AG04449 (cell line): ENCODE results near the gene EMP1.

Experiments used
- CTCF ChIA-PET: fragments of 350-600 bp; formaldehyde crosslinking; extraction: SDS; loops from one replicate; lab custom pipeline; 2021; ENCODE audit warnings: antibody characterized with exemption; lab: Yijun Ruan, JAX
- POLR2A ChIA-PET: fragments of 400-600, 350-600 bp; formaldehyde crosslinking; extraction: SDS; loops from one replicate; lab custom pipeline; 2020; ENCODE audit warnings: antibody characterized with exemption, inconsistent platforms; lab: Yijun Ruan, JAX
- DNase-seq: peaks from one replicate; pipeline ENCODE4 v3.0.0-alpha.2; 2010; ENCODE audit warnings: low read depth, low spot score
- H3K4me3 ChIP-seq: 2 replicates; pipeline ENCODE4 v1.5.1; 2011; ENCODE audit warnings: low read depth, mild to moderate bottlenecking, control low read depth, low read length
- TF ChIP-seq, protein P1 (sequence below): IDR thresholded peaks from one replicate; pipeline ENCODE4 v1.5.1; 2011; ENCODE audit warnings: mild to moderate bottlenecking, moderate library complexity, low read length, control low read depth, inconsistent platforms; ENCODE audit not compliant: insufficient read depth; ENCODE audit errors: missing control alignments

Gene EMP1

DNA sequence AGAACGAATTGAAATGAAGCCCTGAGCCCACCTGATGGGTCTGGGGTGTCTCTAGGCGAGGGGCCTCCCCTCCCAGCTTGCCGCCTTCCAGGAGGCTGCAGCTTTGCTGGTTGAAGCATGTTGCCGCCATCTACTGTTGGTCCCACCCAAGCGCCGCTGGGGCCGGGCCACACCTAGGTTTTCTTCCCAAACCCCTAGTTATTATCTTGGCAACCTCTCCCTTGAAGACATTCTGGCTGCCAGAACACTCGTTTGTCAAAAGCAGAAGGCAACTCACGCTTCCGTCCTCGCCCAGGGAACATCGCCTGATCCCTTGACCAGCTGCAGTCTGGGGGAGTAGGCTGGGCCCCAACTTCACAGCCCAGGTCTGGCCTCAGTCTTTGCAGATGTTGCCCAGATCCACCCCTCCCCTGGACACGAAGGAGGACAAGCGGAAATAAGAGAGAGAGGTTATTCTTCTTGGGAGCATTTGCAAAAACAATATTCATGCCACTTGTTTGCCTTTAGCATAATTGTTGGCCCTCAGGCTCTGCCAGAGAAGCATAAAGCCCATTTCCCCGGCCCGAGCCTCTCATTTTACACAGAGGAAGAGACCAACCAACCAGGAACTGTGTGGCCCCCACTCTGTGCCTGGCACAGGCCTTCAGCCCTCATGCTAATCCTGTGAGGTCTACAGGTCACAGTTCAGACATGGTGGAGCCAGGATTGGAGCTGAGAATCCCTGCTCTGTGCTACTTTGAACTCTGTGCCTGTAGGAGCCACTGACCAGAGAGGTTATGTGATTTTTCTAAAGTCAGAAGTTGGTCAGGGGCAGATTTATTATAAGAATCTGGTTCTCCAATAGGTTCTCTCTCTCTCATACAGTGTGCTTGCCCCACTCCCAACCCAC is 6.8 kb downstream of the EMP1 start:
- no peak overlapping the region for H3K4me3 ChIP-seq
- DNase-seq = no peak
- POLR2A ChIA-PET = no interaction called here
- CTCF ChIA-PET = interaction anchor here (1.0 to 5.6 kb wide), 4 partner anchors 8 to 311 kb away, joined by 3 to 56 read pairs (median 9); no protein-coding TSS in a partner anchor
- TF ChIP-seq, protein P1, sequence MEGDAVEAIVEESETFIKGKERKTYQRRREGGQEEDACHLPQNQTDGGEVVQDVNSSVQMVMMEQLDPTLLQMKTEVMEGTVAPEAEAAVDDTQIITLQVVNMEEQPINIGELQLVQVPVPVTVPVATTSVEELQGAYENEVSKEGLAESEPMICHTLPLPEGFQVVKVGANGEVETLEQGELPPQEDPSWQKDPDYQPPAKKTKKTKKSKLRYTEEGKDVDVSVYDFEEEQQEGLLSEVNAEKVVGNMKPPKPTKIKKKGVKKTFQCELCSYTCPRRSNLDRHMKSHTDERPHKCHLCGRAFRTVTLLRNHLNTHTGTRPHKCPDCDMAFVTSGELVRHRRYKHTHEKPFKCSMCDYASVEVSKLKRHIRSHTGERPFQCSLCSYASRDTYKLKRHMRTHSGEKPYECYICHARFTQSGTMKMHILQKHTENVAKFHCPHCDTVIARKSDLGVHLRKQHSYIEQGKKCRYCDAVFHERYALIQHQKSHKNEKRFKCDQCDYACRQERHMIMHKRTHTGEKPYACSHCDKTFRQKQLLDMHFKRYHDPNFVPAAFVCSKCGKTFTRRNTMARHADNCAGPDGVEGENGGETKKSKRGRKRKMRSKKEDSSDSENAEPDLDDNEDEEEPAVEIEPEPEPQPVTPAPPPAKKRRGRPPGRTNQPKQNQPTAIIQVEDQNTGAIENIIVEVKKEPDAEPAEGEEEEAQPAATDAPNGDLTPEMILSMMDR = no peak

DNA sequence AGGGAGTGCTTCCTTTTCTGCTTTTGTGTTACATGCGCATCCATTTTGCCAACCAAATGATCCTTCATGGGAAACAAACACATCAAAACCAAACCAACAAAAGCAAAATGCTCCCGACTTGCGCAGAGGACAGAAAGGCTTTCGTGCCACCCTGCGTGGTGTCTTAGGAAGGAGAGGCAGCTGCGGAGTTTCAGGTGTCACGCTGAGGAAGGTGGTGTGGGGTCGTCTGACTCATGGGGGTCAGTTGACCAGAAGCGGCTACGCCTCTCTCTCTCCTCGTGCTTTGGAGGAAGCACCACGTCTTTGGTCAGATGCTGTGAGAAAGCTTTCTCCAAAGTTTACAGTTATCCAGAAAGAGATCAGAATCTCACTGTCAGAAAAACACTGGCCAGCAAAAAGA is 7.9 kb downstream of the EMP1 start:
- no peak overlapping the region for H3K4me3 ChIP-seq
- TF ChIP-seq, protein P1 = no peak
- POLR2A ChIA-PET = no interaction called here
- CTCF ChIA-PET = interaction anchor here (1.0 to 13.4 kb wide), 5 partner anchors 9 to 312 kb away, joined by 3 to 123 read pairs (median 4); partner anchors contain the start of gene GSG1
- no peak for DNase-seq

DNA sequence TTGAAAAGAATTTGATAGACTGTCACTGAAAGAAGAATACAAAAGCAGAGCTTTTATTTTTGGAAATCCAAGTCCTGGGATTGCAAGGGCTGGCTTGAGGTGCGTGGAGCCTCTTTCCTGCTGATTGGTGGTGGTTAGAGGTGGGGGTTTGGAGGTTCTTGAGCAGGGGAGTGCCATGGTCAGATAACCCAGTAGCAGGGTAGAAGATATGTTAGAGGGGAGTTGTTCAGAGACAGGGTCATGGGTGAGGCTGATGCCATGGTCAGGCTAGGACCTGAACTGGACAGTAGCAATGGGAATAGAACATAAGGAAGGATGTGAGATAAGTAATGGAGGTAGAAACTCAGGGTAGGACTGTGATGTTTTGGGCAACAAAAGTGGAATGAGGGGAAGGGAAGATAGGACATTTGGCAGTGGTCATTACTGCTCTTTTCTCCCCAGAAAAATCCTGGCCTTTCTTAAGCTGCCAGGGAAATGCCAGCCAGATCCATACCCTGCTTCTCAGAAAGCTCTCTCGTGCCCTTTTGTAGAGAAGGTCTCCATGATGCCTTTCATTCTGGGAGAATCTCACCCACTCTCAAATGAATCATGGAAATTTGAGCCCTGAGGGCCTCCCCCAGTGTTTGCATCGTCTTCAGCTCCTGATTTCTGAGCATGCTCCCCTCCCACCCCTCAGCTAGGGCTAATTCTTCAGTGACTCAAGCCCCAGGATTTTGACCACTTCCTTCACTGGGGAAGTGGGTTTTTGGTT is 9.5 kb downstream of the EMP1 start:
- CTCF ChIA-PET = interaction anchor here (0.9 to 13.4 kb wide), 6 partner anchors 8 to 290 kb away, joined by 3 to 123 read pairs (median 54); partner anchors contain the start of gene GSG1

DNA sequence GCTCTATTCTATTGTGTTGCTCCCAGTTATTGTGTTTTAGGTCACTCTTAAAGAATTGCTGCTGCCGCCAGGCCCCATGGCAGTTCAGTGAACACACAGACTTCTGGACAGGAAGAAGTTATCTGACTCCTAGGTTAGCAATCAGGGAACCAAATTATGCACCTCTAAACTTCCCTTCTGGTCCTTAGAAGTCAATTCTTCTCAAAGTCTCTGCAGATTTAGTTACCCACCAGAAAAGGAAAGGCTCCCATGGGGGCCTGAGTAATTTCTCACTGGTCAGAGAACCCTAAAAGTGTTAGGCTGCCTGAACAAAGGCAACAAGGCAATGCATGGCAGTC is 10.0 kb downstream of the EMP1 start:
- ChIA-PET CTCF (interaction anchor here (1.0 to 13.4 kb wide), 6 partner anchors 14 to 291 kb away, joined by 3 to 123 read pairs (median 54); partner anchors contain the start of gene GSG1), POLR2A (interaction anchor here (0.5 to 1.9 kb wide), 5 partner anchors 11 to 1410 kb away, joined by 3 to 12 read pairs (median 5); partner anchors contain the start of gene EMP1)
- DNase-seq = no peak
- H3K4me3 ChIP-seq = peak overlapping the region; percentile 19; the same call in 1 of the 2 replicates
- TF ChIP-seq, protein P1 = no peak

More for the DNA sequence above, 9.5 kb downstream of the EMP1 start:
- TF ChIP-seq, protein P1 = no peak
- POLR2A ChIA-PET = interaction anchor here (0.6 to 1.9 kb wide), 5 partner anchors 10 to 161 kb away, joined by 3 to 12 read pairs (median 5); partner anchors contain the start of gene EMP1
- H3K4me3 ChIP-seq = peak overlapping the region; percentile 19
- peak; percentile 85 for DNase-seq

DNA sequence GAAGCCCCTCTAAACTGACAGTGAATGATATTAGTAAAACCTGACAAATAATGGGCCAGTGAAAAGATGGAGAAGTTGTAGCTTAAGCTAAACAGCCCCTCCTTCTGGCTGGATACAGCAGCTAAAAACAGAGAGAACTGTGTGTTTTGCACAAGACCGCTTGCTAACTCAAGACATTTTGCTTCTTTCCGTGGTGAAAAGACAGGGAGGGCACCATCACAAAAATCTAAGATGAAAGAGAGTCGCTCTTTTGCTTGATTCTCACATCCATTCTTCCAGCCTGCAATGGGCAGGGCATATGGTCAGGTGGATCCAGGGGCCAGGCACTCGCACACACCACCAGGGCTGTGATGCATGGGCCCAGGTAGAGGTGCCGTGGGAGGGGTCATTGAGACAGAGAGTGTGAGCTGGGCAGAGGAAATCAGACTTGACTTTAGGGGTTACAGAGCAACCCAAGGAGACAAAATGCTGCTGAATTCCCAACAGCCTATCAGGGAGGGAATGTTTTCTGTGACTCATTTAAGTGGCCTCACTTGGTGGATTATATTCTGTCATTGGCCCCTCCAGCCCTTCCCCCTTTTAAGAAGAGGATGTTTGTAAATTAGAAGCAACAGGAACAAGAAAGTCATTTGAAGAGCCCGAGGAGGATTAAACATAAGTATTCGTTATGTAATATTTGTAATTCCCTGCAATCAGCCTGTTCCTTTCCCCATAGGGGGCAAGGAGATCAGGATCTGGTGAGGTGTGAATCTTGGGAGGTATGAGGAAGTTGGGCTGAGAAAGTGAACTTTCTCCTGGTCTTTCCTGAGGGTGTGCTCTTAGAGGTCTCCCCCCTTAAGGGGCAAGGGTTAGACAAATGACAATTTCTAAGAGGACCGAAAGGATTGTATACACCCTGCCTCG is 12.3 kb downstream of the EMP1 start:
- ChIA-PET CTCF (interaction anchor here (1.0 to 13.4 kb wide), 16 partner anchors 9 to 293 kb away, joined by 3 to 123 read pairs (median 5); partner anchors contain the start of genes FAM234B and GSG1), POLR2A (no interaction called here)
- H3K4me3 ChIP-seq = no peak overlapping the region
- TF ChIP-seq, protein P1 = peak; percentile 44
- DNase-seq = no peak
